Hematopoietic multipotent progenitor cell treated with erythropoietin and hydrocortisone succinate and interleukin-3 and kit ligand, for 6 days (in vitro differentiated cells): ENCODE measurements around the gene CSF3R.
"Not testable (repeated sequence)": the region's sequence is repeated elsewhere in the genome, so short reads cannot be mapped to it uniquely, and the experiment has no call there.

Experiments used
- DNase-seq: peaks from one replicate; pipeline ENCODE4 v3.0.0-alpha.2; 2015

The CSF3R gene

GRCh38 chr1:36481091-36481490 lies 1.6 kb downstream of the CSF3R start:
- no peak for DNase-seq

DNA sequence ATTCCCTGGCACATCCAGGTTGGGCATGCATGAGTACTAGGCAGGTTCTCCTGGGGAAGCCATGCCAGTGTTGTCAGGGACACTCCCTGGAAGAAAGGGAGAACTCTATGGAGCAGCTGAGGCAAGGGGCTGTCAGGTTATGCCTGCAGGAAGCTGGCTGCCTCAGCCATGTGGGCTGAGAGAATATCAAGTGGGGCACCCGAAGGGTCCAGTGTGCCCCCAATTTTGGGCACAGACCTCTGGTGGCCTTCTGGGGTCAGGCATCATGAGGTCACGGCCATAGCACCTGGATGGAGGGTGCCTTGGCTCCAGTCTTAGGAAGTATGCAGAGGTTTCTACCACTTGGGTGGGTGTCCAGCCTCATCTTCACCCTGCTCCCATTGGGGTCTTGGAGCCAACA lies 2.6 kb downstream of the CSF3R start:
- no peak for DNase-seq

DNA sequence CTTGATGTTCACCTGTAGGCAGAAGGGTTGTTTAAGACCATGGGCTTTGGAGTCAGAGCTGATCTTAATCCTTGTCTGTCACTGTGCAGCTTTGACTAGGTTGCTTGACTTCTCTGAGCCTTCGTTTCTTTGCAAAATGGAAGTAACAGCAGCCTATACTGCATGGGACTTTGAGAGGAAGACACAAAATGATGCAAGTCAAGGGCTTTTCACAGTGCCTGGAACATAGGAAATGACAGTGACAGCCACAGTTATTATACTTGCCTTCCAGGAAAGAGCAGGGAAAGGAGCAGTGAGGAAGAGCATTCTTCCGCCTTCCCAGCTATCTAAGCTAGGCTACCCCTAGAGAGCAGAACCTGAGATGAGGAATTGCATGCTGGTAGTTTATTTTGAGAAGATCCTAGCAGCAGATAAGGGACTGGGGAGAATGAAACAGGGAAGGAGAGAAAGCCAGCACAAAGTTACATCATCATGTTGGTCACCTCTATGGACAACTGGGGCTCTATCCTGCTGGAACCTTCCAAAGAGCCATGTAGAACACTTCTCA lies 3.1 kb downstream of the CSF3R start:
- DNase-seq = no peak

DNA sequence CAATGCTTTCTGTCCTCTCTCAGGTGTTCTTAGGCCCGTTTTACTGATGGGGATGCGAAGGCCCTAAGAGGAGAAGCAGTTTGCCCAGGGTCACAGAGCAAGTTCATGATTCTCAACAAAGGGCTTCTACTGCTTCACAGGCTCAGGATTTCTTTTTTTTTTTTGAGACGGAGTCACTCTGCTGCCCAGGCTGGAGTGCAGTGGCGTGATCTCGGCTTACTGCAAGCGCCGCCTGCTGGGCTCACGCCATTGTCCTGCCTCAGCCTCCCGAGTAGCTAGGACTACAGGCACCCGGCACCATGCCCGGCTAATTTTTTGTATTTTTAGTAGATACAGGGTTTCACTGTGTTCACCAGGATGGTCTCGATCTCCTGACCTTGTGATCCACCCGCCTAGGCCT lies 5.1 kb downstream of the CSF3R start:
- DNase-seq = not testable (repeated sequence)

DNA sequence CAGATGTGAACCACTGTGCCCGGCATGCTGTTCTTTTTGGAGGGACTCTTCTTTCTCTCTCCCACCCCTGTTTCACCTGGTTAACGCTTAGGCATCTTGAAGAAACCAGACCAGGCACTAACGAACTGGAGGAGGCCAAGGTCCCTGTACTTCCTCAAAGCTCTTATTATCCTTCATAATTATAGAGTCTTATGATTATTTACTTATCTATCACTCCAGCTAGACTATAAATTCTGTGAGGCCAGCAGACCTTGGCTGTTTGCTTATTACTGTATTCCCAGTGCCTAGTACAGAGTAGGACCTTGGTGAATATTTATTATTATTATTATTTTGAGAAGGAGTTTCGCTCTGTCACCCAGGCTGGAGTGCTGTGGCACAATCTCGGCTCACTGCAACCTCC lies 5.8 kb downstream of the CSF3R start:
- no peak for DNase-seq

DNA sequence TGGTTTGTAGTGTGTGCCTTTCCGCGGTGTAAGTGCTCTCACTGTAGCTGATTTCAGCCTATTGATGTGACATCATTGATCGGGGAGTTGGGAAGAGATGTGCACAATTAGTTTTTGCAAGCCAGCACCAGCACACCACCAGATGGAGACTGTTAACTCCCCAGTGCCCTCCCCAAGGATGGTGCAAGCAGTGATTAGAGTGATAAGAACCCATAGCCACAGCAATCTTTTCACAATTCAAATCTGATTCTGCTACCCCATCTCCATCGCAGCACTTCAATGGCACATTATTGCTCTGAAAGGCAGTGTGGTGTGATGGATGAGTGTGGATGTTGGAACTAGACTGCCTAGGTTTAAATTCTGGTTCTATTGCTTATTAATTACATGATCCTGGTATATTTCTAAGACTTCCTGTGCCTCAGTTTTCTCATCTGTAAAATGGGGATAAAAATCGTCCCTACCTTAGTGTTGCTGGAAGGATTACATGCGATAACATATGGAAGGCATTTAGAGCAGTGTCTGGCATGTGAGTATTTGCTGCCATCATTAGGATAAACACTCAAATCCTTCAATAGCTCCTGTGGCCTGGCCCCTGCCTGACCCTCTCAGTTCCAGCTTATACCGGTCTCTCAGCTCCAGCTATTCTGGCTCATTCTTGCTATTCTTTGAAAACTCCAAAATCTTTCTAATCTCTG lies 6.7 kb downstream of the CSF3R start:
- peak; percentile 56 for DNase-seq

GRCh38 chr1:36475341-36475740 lies 7.4 kb downstream of the CSF3R start:
- DNase-seq = no peak

DNA sequence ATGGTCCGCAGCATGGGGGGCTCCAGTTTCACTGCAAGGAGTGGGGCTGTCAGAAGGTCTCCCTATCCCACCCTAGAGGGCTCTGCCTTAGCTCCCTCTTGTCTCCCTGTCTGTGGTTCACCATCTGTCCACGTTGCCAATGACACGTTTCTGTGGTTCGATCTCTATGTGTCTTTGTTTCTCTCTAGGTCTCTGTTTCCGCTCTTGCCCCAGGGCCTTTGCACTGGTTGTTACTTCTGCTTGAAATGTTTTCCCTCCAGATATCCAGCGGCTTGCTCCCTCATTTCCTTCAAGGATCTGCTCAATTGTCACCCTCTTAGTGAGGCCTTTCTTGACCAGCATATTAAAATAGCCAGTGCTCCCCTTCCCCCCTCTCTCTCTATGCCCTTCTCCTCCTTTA lies 10.1 kb downstream of the CSF3R start:
- no peak for DNase-seq

GRCh38 chr1:36471830-36472641 lies 10.7 kb downstream of the CSF3R start:
- no peak for DNase-seq

- no peak for DNase-seq
These were observed 13.6 kb downstream of the CSF3R start for GRCh38 chr1:36469163-36469562.

DNA sequence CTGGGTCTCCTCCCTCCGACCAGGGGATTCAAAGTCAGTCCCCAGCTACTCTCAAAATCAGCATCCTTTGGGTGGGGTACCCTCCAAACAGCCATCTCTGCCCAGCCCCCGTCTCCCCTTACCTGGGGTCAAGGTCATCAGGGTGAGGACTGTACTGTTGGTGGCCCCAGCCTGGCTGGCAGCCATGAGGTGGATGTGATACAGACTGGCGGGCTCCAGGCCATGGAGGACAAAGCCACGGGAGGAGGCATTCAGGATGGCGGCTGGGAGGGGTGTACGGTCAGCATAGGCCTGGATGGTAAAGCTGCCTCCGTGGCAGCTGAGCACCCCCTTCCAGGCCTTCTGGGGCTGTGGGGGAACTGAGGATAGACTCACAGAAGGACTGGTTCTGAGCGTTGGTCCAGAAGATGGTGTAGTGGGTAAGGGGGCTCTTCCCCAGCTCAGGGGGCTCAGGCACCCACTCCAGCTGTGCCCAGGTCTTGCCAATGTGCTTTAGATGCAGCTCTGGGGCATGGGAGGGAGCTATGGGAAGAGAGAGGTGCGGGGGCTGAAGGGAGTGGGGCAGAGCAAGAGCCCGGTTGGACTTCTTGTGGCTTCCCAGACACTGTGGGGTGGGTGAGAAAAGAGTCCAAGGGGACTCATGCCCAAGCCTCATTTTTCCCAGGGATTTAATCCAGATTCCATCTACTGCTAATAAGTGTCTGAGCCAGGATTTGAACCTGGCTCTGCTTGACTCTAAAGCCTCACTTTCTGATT lies 14.8 kb downstream of the CSF3R start:
- DNase-seq = no peak

DNA sequence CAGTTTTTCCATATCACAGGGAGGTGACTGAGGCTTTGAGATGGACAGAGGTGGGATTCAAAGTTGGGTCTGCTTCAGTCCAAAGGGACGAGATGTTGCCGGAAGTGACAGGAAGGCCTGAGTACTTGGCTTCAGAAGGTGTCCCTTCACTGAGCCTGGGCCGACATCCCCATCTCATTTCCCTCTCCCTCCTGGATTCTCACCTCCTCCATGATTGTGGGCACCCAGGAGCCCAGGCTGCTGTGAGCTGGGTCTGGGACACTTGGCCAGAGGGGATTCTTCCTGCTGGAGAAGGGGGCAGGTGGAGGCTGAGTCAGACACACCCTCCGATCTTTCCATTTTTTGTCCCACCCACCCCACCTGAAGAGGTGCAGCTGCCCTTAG lies 15.7 kb downstream of the CSF3R start:
- no peak for DNase-seq

- DNase-seq = no peak
These were observed 16.2 kb downstream of the CSF3R start for GRCh38 chr1:36466370-36467026.

DNA sequence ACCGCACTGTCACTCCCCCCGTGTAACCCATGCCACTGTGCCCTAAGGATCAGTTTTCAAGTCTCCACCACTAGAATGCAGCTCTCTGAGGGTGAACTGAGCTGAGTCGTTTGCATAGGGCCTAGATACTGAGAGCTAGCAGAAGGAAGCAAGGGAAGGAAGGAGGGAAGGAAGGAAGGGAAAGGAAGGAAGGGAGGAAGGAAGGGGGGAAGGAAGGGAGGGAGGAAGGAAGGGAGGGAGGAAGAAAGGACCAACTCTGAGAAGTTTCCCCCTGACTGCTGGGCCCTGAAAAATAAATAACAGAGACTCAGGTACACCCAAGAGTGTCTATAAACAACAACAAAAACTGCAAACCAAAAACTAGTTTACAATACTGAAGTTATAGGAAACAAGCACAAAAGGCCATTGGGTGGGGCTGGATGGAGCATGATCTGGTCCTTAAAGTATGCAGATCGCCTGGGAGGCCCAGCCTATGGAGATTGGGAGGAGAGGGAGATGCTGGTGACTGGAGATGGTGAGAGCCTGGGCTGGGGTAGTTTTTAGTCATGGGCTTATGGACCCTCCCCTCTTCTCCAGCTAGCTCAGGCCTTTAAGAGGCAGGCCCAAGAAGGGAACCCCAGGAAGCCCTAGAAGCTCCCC lies 16.9 kb downstream of the CSF3R start:
- no peak for DNase-seq

GRCh38 chr1:36464605-36465393 lies 17.9 kb downstream of the CSF3R start:
- no peak for DNase-seq

GRCh38 chr1:36463803-36464604 lies 18.7 kb downstream of the CSF3R start, which contains the start of gene MRPS15:
TSS of gene MRPS15 (minus strand) at chr1:36464384. CDS start at chr1:36464275, 109 bp downstream.
- peak; percentile 98 for DNase-seq

DNA sequence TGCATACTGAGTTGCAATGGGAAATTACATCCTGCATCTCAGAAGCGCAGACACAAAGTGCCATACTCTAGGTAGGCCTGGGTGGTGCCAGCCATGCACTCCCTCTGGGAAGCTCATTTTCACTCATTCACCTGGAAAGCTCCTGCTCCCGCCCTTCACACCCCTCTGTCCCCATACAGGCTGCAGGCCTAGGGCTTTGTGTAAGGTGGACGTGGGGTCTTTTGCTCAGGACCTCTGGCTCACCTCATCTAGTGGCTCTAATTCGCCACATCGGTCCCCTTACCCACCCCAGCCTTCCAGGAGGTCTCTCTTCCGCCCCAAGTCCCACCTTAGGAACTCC lies 19.3 kb downstream of the CSF3R start:
- peak; percentile 27 for DNase-seq

GRCh38 chr1:36458910-36459309 lies 23.8 kb downstream of the CSF3R start:
- peak; percentile 30 for DNase-seq

GRCh38 chr1:36457691-36458090 lies 25.0 kb downstream of the CSF3R start:
- DNase-seq = peak; percentile 68

- no peak for DNase-seq
These were observed 26.3 kb downstream of the CSF3R start for GRCh38 chr1:36456391-36456928.
